ENCODE data around the gene ALOX15B.

DNA sequence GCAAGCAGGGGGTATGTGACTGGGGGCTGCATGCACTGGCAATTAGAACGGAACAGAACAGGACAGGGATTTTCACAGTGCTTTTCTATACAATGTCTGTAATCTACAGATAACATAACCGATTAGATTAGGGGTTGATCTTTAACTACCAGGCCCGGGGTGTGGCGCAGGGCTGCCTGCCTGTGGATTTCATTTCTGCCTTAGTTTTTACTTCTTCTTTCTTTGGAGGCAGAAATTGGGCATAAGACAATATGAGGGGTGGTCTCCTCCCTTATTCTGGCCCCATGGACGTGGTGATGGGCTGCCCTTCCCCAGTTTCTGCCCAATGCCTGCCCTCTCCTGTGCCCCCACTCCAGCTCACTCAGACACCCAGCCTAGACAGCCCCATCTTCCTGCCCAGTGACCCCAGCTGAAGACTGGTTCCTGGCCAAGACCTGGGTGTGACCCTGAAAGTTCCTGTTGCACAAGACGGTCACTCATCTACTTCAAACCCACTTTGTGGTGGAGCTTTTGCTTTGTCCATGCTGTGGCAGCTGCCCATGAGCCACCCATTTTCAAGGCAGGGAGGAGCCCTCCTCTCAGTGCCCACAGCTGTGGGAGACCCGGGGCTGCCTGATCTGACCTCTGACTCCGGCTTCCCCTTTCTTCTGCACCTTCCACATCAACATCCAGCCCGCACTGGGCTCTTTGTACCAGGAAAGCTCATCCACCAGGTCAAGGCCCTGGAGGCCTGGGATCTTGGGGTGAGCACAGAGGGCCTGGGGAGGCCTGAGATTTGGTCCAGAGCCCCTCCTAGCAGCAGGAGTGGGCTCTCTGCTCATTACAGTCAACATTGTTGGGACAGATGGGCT, 30.1 kb downstream of the ALOX15B start:
- TF ChIP-seq CTCF (IDR thresholded peaks at IDR 0.05; ENCODE audit: insufficient read depth, low read length) (no peak), POLR2AphosphoS5 (IDR thresholded peaks at IDR 0.05; ENCODE audit: low read depth) (no peak), GABPA (IDR thresholded peaks at IDR 0.05; ENCODE audit: low read depth) (no peak)
- TF ChIP-seq, protein P1, sequence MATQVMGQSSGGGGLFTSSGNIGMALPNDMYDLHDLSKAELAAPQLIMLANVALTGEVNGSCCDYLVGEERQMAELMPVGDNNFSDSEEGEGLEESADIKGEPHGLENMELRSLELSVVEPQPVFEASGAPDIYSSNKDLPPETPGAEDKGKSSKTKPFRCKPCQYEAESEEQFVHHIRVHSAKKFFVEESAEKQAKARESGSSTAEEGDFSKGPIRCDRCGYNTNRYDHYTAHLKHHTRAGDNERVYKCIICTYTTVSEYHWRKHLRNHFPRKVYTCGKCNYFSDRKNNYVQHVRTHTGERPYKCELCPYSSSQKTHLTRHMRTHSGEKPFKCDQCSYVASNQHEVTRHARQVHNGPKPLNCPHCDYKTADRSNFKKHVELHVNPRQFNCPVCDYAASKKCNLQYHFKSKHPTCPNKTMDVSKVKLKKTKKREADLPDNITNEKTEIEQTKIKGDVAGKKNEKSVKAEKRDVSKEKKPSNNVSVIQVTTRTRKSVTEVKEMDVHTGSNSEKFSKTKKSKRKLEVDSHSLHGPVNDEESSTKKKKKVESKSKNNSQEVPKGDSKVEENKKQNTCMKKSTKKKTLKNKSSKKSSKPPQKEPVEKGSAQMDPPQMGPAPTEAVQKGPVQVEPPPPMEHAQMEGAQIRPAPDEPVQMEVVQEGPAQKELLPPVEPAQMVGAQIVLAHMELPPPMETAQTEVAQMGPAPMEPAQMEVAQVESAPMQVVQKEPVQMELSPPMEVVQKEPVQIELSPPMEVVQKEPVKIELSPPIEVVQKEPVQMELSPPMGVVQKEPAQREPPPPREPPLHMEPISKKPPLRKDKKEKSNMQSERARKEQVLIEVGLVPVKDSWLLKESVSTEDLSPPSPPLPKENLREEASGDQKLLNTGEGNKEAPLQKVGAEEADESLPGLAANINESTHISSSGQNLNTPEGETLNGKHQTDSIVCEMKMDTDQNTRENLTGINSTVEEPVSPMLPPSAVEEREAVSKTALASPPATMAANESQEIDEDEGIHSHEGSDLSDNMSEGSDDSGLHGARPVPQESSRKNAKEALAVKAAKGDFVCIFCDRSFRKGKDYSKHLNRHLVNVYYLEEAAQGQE (IDR thresholded peaks at IDR 0.05; ENCODE audit: insufficient replicate concordance, low read depth): no peak
